Activated T-helper 17 cell treated with anti-CD3 and anti-CD28 coated beads, Interleukin-2, amount 50 U/mL, for 72 hours (primary cell): ENCODE data around the gene EFCC1. TPM values are rescaled to one million over a fixed set of nuclear protein-coding genes. Genes with fewer than 3 reads are reported as not detected.
"Not testable (repeated sequence)": the region's sequence is repeated elsewhere in the genome, so short reads cannot be mapped to it uniquely, and the experiment has no call there.

ENCODE experiments used
- ATAC-seq: fragments of 150-1000 bp; cut with Tn5 transposase; replicated peaks from 2 replicates; pipeline ENCODE4 v1.10.0; 2021; ENCODE audit warnings: mild to moderate bottlenecking, moderate library complexity
- H3K27ac Mint-ChIP-seq: one replicate; pipeline ENCODE4 v1.8.0; 2022; ENCODE audit warnings: mixed read lengths
- H3K27me3 Mint-ChIP-seq: one replicate; pipeline ENCODE4 v1.8.0; 2022; ENCODE audit warnings: mixed read lengths
- H3K36me3 Mint-ChIP-seq: one replicate; pipeline ENCODE4 v1.8.0; 2022; ENCODE audit warnings: low read depth, mild to moderate bottlenecking, mixed read lengths
- H3K4me1 Mint-ChIP-seq: one replicate; pipeline ENCODE4 v1.8.0; 2022; ENCODE audit warnings: mixed read lengths
- H3K4me3 Mint-ChIP-seq: one replicate; pipeline ENCODE4 v1.8.0; 2022; ENCODE audit warnings: mild to moderate bottlenecking, mixed read lengths
- H3K9me3 Mint-ChIP-seq: one replicate; pipeline ENCODE4 v1.8.0; 2022; ENCODE audit warnings: mixed read lengths
- total RNA-seq, 2 donors: library from RNA; stranded (reverse); gene quantifications; one replicate each; pipeline ENCODE4 v1.2.3, GENCODE V29; 2022

Gene EFCC1
- total RNA-seq, 2 donors from 2014 or later, result not detected

DNA sequence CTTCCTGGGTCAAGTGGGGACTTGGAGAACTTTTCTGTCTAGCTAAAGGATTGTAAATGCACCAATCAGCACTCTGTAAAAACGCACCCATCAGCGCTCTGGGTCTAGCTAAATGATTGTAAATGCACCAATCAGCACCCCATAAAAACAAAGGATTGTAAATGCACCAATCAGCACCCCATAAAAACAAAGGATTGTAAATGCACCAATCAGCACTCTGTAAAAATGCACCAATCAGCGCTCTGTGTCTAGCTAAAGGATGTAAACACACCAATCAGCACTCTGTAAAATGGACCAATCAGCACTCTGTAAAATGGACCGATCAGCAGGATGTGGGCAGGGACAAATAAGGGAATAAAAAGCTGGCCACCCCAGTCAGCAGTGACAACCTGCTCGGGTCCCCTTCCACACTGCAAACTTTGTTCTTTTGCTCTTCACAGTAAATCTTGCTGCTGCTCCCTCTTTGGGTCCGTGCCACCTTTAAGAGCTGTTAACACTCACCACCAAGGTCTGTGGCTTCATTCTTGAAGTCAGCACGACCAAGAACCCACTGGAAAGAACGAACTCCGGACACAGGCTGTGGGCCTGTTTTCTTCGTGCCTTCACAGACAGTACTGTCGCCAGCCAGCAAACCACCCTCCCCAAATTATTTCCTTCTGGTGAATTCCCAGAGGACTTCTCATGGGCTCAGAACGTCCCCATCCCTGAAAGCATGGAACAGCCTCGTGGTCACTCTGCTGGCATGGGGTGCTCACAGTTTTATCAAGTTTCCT lies 68.4 kb downstream of the EFCC1 start:
- not testable (repeated sequence) for ATAC-seq, H3K27ac Mint-ChIP-seq, H3K36me3 Mint-ChIP-seq, H3K9me3 Mint-ChIP-seq, H3K4me1 Mint-ChIP-seq
- H3K4me3 Mint-ChIP-seq, result peak overlapping the region; percentile 59
- peaks cover 15% of the 10 kb centered on the region for H3K27me3 Mint-ChIP-seq

DNA sequence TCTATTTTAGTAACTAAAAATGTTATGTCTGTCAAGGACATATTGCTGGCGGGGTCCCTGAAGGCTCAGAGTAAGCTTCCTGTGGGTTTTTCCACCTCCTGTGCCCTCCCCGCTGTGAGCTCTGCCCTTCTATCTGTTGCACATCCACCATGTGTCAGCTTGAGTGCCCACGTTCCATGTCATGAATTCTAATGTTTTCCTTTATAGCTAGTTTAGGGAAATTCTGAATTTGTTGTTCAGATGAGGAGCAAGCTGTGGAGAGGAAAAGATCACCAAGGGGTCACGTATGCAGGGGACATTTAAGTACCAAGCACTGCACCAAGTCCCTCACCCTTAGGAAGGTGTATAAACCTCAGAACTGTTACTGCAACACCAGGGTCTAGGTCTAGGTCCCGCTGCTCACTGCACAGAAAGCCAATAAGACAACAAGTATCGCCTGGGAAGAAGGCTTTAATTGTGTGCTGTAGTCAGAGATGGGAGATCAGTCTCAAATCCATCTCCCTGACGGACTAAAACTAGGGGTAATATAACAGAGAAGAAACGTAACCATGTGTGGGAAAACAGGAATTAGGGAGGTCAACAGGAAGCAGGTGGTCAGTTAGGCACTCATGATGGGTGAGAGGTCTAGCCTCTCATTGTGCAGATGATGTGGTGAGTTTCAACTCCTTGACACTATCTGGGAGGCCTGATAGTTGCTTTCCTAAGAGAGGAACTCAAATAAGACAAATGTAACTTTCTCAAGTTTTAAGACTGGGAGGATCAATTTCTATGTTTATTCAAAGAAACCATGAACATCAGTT lies 69.2 kb downstream of the EFCC1 start:
- H3K4me3 Mint-ChIP-seq, result no peak overlapping the region
- no peak overlapping the region for H3K27ac Mint-ChIP-seq
- no peaks in the 10 kb centered on the region for H3K9me3 Mint-ChIP-seq
- H3K4me1 Mint-ChIP-seq, result no peaks in the 10 kb centered on the region
- H3K36me3 Mint-ChIP-seq, result no peaks in the 10 kb centered on the region
- no peak for ATAC-seq
- H3K27me3 Mint-ChIP-seq, result peaks cover 15% of the 10 kb centered on the region

- Mint-ChIP-seq H3K9me3 (no peaks in the 10 kb centered on the region), H3K4me3 (no peak overlapping the region), H3K36me3 (no peaks in the 10 kb centered on the region), H3K27me3 (no peaks in the 10 kb centered on the region), H3K27ac (no peak overlapping the region), H3K4me1 (peaks cover 3% of the 10 kb centered on the region)
- no peak for ATAC-seq
Observed at GRCh38 chr3:129077222-129077621, 76.1 kb downstream of the EFCC1 start.

- H3K4me3 Mint-ChIP-seq, result no peak overlapping the region
- H3K4me1 Mint-ChIP-seq, result peaks cover 3% of the 10 kb centered on the region
- no peak overlapping the region for H3K27ac Mint-ChIP-seq
- no peaks in the 10 kb centered on the region for H3K36me3 Mint-ChIP-seq
- no peaks in the 10 kb centered on the region for H3K9me3 Mint-ChIP-seq
- no peak for ATAC-seq
- H3K27me3 Mint-ChIP-seq, result no peaks in the 10 kb centered on the region
Observed at GRCh38 chr3:129078510-129078909, 77.4 kb downstream of the EFCC1 start.

GRCh38 chr3:129081503-129081902 lies 80.4 kb downstream of the EFCC1 start:
- H3K27me3 Mint-ChIP-seq, result no peaks in the 10 kb centered on the region
- no peaks in the 10 kb centered on the region for H3K9me3 Mint-ChIP-seq
- H3K27ac Mint-ChIP-seq, result peak overlapping the region; percentile 55
- H3K36me3 Mint-ChIP-seq, result no peaks in the 10 kb centered on the region
- H3K4me1 Mint-ChIP-seq, result peaks cover 3% of the 10 kb centered on the region
- ATAC-seq, result no peak
- no peak overlapping the region for H3K4me3 Mint-ChIP-seq

DNA sequence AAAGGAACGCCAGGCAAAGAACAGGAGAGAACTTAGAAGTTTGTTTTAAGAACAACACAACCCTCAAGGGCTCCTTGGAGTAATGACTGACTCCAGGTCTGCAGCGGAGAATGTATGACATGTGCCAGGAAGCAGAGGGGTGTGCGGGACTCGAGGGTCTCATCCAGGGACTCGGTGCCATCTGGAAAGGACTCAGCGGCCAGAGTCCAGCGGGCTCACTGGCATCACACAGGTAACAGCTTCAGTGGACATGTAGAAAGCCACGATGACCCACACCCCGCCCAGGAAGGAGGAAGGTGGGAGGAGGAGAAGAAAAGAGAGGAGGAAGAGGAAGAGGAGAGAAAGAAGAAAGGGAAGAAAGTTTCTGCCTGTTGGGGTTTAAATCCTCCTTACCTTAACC lies 80.9 kb downstream of the EFCC1 start:
- no peak for ATAC-seq
- no peaks in the 10 kb centered on the region for H3K27me3 Mint-ChIP-seq
- H3K9me3 Mint-ChIP-seq, result no peaks in the 10 kb centered on the region
- peak overlapping the region; percentile 55 for H3K27ac Mint-ChIP-seq
- no peak overlapping the region for H3K4me3 Mint-ChIP-seq
- H3K4me1 Mint-ChIP-seq, result peaks cover 3% of the 10 kb centered on the region
- no peaks in the 10 kb centered on the region for H3K36me3 Mint-ChIP-seq

DNA sequence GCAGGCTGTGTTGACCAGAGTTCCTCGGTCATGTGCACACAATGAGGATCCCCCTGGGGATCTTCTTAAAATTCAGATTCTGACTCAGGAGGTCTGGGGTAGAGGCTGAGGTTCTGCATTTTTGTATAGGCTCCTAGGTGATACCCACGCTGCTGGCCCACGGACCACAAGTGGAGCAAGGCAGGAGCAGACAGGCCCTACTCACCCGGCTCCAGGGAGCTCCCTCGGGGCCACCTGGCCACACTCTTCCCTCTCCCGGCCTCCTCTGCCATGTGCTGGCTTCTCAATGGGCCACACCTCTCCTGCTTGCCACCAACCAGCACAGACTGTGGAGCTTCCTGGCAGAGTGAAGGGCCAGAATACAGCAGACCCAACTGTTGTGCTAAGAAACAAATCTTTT lies 83.4 kb downstream of the EFCC1 start:
- Mint-ChIP-seq H3K27ac (no peak overlapping the region), H3K4me1 (peaks cover 3% of the 10 kb centered on the region), H3K36me3 (no peaks in the 10 kb centered on the region), H3K27me3 (no peaks in the 10 kb centered on the region), H3K9me3 (no peaks in the 10 kb centered on the region), H3K4me3 (no peak overlapping the region)
- ATAC-seq, result no peak

GRCh38 chr3:129085165-129085715 lies 84.1 kb downstream of the EFCC1 start:
- Mint-ChIP-seq H3K36me3 (no peaks in the 10 kb centered on the region), H3K4me1 (peaks cover 3% of the 10 kb centered on the region), H3K9me3 (no peaks in the 10 kb centered on the region), H3K4me3 (no peak overlapping the region), H3K27me3 (no peaks in the 10 kb centered on the region), H3K27ac (peak overlapping the region; percentile 58)
- no peak for ATAC-seq

GRCh38 chr3:129085818-129086217 lies 84.7 kb downstream of the EFCC1 start:
- Mint-ChIP-seq H3K4me3 (no peak overlapping the region), H3K27ac (peak overlapping the region; percentile 58), H3K9me3 (no peaks in the 10 kb centered on the region), H3K36me3 (no peaks in the 10 kb centered on the region), H3K27me3 (no peaks in the 10 kb centered on the region), H3K4me1 (peaks cover 3% of the 10 kb centered on the region)
- no peak for ATAC-seq

GRCh38 chr3:129087138-129087702 lies 86.1 kb downstream of the EFCC1 start:
- no peak overlapping the region for H3K4me3 Mint-ChIP-seq
- ATAC-seq, result no peak
- no peaks in the 10 kb centered on the region for H3K27me3 Mint-ChIP-seq
- H3K36me3 Mint-ChIP-seq, result peaks cover 11% of the 10 kb centered on the region
- no peaks in the 10 kb centered on the region for H3K9me3 Mint-ChIP-seq
- H3K4me1 Mint-ChIP-seq, result no peaks in the 10 kb centered on the region
- no peak overlapping the region for H3K27ac Mint-ChIP-seq

DNA sequence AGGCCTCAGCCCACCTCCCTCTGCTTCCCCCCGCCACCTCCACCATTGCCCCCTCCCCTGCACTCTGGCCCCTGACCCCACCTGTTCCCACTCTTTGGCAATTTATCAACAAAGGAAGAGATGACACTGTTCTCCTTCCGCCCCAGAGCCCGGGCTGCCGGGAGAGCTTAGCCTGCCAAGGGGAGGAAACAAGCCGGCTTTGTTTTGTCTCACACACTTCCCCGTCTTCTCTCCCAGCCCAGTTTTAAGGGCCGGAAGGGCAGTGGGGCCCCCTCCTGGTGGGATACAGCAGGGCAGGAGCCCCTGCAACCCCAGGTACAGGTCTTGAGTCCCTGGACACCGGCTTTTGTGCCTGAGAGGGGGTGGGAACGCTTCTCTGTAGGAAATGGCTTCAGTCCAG lies 86.8 kb downstream of the EFCC1 start:
- H3K4me3 Mint-ChIP-seq, result not testable (repeated sequence)

GRCh38 chr3:129088312-129088711 lies 87.2 kb downstream of the EFCC1 start:
- H3K9me3 Mint-ChIP-seq, ATAC-seq, H3K27ac Mint-ChIP-seq, H3K27me3 Mint-ChIP-seq, H3K4me1 Mint-ChIP-seq, H3K4me3 Mint-ChIP-seq: not testable (repeated sequence)
- peaks cover 18% of the 10 kb centered on the region for H3K36me3 Mint-ChIP-seq

More for the DNA sequence above, 86.8 kb downstream of the EFCC1 start:
- H3K27ac Mint-ChIP-seq, H3K27me3 Mint-ChIP-seq, H3K9me3 Mint-ChIP-seq, H3K4me1 Mint-ChIP-seq: not testable (repeated sequence)
- ATAC-seq, result peak; percentile 30
- peaks cover 14% of the 10 kb centered on the region for H3K36me3 Mint-ChIP-seq
